HG02852 (cell line): ENCODE results near the gene PKM.

ENCODE experiments used
- ATAC-seq: cut with Tn5 transposase; IDR thresholded peaks from one replicate; pipeline ENCODE4 v1.9.1; 2021; ENCODE audit warnings: mild to moderate bottlenecking, moderate library complexity; ENCODE audit not compliant: unreplicated experiment

The PKM gene

GRCh38 chr15:72202302-72202701, 28.7 kb downstream of the PKM start:
- no peak for ATAC-seq

DNA sequence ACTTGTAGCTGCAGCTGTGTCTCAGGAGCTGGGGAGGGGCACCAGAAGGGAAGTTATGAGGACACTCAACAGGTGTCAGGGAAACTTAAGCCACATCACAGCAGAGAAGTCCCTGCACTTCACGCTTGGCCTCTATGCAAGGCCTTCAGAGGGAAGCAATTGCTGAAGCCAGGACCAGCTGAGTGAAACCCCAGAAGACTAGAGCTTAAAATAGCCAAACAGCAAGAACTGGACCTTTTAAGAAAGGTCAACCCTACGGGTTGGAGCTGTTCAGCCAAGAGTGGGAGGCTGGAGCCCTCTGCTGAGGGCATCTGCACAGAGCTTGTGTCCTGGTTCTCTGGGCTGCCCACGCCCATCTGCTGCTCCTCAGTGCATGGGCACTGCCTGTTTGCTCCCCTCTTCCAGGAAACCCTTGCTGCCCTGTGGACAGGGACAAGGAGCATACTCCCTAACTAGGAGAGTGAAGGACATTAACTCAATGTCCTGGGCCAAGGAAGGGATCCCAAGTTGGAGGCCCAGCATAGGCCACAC, 29.5 kb downstream of the PKM start:
- no peak for ATAC-seq

DNA sequence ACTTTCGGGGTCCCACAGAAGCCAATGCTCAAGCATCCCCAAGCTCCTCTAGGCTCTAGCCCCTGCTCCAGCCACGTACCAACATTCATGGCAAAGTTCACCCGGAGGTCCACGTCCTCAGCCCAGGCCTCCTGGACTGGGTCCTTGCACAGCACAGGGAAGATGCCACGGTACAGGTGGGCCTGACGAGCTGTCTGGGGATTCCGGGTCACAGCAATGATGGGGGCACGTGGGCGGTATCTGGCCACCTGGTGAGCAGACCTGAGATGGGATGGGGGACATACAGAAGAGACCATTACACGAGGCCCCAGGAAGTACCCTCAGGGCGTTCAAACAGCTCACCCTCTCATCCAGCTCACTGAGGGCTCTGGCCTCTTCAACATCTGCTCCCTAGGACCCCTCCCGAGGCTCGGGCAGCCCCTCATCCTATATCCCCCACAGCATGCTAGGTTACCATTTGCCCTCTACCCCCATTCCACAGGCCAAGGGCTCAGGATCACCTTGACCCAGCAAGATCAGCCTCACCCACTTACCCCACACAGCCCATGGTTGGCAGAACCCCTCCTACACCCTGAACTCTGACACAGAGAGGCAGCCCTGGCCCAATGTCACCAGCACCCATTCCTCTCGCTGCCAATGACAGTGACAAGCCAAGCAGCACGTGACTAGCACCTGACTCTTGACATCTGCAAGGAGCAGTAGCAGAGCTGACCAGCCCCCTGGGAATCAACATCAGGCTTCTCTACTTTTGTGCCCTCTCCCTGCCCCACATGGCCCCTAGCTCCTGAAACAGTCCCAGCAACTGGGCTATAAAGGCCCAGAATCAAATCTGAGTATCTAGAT, 30.4 kb downstream of the PKM start:
- no peak for ATAC-seq

GRCh38 chr15:72199721-72200212, 31.2 kb downstream of the PKM start:
- no peak for ATAC-seq

- no peak for ATAC-seq
These were observed 31.8 kb downstream of the PKM start for GRCh38 chr15:72199205-72199515.

- no peak for ATAC-seq
These were observed 32.4 kb downstream of the PKM start for GRCh38 chr15:72198356-72199204.

DNA sequence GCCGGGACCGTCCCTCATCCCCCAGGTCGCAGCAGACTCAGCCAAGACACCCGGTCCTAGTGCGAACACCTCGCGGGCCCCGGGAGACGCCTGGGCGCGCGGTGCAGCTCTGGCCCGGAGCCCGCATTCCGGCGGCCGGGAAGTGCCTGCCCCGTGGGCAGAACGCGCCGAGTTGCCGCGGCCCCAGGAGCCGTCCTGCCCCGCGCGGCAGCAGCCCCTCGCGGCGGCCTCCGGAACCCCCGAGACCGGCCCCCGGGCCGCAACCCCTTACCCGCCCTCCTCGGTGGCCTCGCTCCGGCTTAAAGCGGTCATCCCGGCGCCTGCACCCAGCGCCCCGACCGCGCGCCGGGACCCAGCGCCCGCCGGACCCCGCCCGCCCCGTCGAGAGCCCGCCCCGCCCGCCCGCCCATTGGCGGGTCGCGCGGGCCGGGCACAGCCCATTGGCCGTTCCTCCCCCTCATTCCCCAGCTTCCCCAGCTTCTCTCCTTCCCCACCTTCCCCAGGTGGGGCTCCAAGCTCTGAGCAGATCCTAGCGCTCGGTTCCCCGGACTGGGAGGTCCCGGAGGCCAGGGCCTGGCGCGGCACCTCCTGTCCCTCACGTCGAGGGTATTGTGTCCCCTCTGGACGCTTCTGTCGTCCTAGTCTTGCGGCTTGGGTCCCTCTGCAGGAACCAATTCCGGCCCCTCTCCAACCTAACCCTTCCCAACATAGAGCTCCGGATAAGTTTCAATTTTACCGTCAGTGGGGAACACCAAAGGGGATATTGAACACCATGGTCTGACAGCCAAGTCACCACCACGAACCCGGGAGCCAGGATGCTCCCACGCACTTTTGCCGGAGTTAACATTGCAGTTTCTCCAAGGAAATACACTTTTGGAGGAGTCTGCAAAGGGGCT, 33.3 kb downstream of the PKM start, which contains the start of gene GRAMD2A:
Gene GRAMD2A (minus strand): TSS at position 328 of the 896 bp plus-strand sequence.
- no peak for ATAC-seq

- ATAC-seq = no peak
These were observed 33.9 kb downstream of the PKM start for GRCh38 chr15:72197041-72197459.

- no peak for ATAC-seq
These were observed 34.5 kb downstream of the PKM start for GRCh38 chr15:72196409-72197040.

DNA sequence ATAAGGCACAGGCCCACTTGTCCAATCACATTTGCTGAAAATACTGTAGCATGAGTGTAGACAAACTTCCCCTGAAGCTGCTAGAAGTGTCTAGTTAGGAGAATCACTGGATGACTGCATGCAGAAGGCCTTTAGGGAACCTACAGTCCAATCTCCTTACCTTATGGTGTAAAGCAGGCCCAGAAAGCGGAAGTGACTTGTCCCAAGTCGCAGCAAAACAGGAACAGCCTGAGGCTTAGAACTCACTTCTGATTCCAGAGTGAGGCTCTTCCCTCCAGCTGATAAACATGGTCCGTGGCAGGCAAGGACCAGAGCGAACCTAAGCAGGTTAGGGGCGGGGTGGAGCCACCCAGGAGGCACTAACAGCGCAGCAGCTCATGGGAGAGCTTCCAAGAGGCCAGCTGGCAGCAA, 35.9 kb downstream of the PKM start:
- ATAC-seq = no peak

- no peak for ATAC-seq
These were observed 37.1 kb downstream of the PKM start for GRCh38 chr15:72193836-72194396.

GRCh38 chr15:72192416-72192815, 38.6 kb downstream of the PKM start:
- no peak for ATAC-seq

DNA sequence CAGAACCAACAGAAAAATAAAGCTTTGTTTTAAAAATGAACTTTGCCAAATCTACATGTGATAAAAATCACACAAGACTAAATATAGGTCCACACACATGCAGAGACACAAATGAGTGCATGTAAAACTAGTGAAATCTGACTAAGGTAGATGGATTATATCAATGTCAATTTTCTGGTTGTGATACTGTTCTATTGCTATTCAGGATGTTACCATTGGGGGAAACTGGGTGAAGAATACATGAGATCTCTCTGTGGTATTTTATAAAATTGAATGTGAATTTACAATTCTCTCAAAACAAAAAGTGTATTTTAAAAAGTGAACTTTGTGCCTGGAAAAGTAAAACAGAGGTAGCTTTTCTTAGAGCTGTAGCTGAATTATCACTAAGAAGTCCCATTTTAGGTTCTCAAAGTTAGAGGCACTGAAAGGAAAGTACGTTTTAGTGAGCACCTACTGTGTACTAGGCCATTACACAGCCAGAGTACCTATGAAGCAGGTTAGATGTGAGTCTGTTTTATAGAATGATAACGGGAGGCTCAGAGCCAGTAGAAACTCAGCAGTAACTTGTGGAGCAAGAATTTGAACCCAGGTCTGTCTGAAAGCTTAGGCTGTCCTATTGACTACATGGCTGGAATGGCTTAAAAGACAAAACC, 41.6 kb downstream of the PKM start:
- no peak for ATAC-seq

DNA sequence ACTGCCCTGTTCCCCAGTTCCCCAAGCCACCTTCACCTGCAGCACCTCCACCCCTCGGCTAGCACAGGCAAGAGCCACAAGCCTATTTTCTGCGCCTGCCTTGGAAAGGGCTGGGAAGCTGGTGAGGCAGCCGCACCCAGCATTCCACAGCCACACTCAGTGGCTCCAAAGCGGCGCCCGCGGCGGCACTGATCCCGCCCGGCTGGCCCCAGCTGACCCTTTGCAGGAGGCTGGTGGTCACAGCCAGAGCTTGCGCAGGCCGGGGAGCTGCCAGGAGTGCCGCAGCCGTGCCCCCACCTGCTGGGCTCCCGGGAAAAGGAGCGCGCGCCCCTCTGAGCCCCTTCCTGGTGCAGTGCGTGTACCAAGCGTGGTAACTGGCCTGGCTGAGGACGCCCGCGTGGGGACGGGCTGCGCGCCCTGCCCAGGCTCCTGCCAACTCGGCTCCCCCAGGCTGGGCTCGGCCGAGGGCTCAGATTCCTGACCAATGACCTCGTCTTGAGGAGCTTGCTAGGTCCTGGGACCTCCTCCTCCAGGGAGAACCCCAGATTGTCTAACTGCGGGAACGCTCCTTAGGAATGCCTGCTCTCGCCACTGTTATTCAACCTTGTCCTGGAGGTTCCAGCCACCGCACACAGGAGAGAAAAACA, 46.7 kb downstream of the PKM start:
- ATAC-seq = no peak

DNA sequence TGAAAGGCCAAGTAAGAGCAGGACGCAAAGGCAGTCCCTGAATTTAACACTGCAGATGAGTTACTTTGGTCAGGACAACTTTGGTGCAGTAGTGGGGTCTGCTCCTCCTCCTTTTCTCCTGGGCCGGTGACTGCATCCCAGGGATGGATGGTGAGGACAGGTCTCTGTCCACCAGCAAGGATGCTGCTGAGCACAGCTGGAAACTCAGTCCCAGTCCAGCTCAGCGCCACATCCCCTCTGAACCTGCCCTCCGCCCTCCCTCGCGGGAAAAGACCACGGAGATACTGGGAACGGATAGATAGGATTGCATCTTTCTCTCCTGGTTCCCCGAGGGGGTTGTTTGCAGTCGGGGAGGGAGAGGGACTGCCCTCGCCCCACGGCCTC, 47.2 kb downstream of the PKM start:
- no peak for ATAC-seq

GRCh38 chr15:72182673-72183072, 48.3 kb downstream of the PKM start:
- no peak for ATAC-seq

DNA sequence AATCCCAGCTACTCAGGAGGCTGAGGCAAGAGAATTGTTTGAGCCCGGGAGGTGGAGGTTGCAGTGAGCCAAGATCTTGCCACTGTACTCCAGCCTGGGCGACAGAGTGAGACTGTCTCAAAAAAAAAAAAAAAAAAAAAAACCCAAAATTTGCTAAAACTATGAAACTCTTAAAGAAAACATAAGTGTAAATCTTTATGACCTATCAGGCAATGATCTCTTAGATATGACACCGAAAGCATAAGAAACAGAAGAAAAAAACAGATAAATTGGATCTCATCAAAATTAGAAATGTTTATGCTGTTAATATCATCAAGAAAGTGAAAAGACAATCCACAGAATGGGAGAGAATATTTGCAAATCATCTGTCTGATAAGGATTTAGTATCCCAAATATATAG, 48.7 kb downstream of the PKM start:
- ATAC-seq = no peak

DNA sequence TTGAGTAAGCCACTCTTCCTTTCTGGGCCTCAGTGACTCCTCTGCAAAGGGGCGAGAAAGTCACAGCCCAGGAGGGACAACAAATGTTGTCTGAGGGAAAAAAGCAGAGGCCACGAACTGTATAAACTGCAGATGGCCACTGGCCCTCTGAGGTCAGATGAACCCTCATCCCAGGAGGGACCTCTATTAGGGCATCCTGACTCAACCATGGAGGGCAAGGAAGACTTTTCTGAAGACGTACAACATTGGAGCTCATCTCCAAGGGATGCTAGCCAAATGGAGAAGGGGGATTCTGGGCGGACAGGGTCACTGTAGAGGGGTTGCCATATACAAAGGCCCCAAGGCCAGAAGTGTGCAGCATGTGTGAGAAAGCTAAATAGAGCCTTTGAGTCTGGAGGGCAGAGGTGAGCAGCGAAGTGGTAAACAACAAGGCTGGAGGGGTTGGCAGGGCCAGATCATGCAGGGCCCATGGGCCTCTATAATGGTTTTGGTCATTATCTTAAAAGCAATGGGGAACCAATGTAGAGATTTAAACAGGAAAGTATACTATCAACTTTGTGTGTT, 50.1 kb downstream of the PKM start:
- no peak for ATAC-seq
